Endodermal cell (in vitro differentiated cells): ENCODE data around the gene ATXN1. TPM values are rescaled to one million over a fixed set of nuclear protein-coding genes. Genes with fewer than 3 reads are reported as not detected.

ENCODE experiments used
- DNase-seq: peaks from one replicate; pipeline ENCODE4 v3.0.0-alpha.2; 2017
- H3K27ac ChIP-seq: 2 replicates; pipeline ENCODE4 v1.5.1; 2013; ENCODE audit warnings: mild to moderate bottlenecking, low read depth, low read length, moderate library complexity
- H3K27me3 ChIP-seq: 2 replicates; pipeline ENCODE4 v1.6.1; 2013; ENCODE audit warnings: mild to moderate bottlenecking, low read length, moderate library complexity; ENCODE audit not compliant: insufficient read depth, control insufficient read depth, poor library complexity, severe bottlenecking
- H3K36me3 ChIP-seq: 2 replicates; pipeline ENCODE4 v1.7.0; 2013; ENCODE audit warnings: mild to moderate bottlenecking, low read length, moderate library complexity; ENCODE audit not compliant: control insufficient read depth, insufficient read depth
- H3K4me1 ChIP-seq: one replicate; pipeline ENCODE4 v1.7.0; 2013; ENCODE audit warnings: low read length; ENCODE audit not compliant: control insufficient read depth, insufficient read depth
- H3K4me3 ChIP-seq: 2 replicates; pipeline ENCODE4 v1.5.1; 2013; ENCODE audit warnings: mild to moderate bottlenecking, low read length, moderate library complexity
- H3K9ac ChIP-seq: 2 replicates; pipeline ENCODE4 v1.6.1; 2013; ENCODE audit warnings: mild to moderate bottlenecking, low read length, moderate library complexity; ENCODE audit not compliant: poor library complexity, severe bottlenecking; ENCODE audit errors: extremely low read depth
- H3K9me3 ChIP-seq: 2 replicates; pipeline ENCODE4 v1.6.1; 2013; ENCODE audit warnings: mild to moderate bottlenecking, low read length, moderate library complexity; ENCODE audit not compliant: control insufficient read depth
- H3K27ac Mint-ChIP-seq: 2 replicates; pipeline ENCODE4 v1.8.0; 2020; ENCODE audit warnings: mixed read lengths
- H3K27me3 Mint-ChIP-seq: 2 replicates; pipeline ENCODE4 v1.8.0; 2021; ENCODE audit warnings: mild to moderate bottlenecking, mixed read lengths; ENCODE audit not compliant: insufficient read depth
- H3K36me3 Mint-ChIP-seq: 2 replicates; pipeline ENCODE4 v1.8.0; 2020; ENCODE audit warnings: low read depth, mixed read lengths
- H3K4me1 Mint-ChIP-seq: 2 replicates; pipeline ENCODE4 v1.8.0; 2020; ENCODE audit warnings: mixed read lengths
- H3K4me3 Mint-ChIP-seq: 2 replicates; pipeline ENCODE4 v1.8.0; 2020; ENCODE audit warnings: mild to moderate bottlenecking, moderate library complexity, mixed read lengths
- H3K9me3 Mint-ChIP-seq: 2 replicates; pipeline ENCODE4 v1.8.0; 2020; ENCODE audit warnings: mild to moderate bottlenecking, mixed read lengths
- WGBS, 2 experiments: methylation state at CpG; one replicate each; pipeline versions ENCODE4 v1.1.5 to v1.1.7; 2013; ENCODE audit warnings: missing lambda C conversion rate in 2 of 2, mixed read lengths in 1 of 2; ENCODE audit not compliant: insufficient coverage in 1 of 2, insufficient read length in 1 of 2; 5-methylcytosine and 5-hydroxymethylcytosine counted together
- total RNA-seq, 2 donors: library from RNA; stranded (reverse); fragmentation: NEBNext Ultra II Directional in 1 of 2; extraction: Animal tissue kit (Norgen Biotek cat#: 25700) in 1 of 2; gene quantifications; 2 replicates in 1 of 2; 3 replicates in 1 of 2; pipeline ENCODE4 v1.2.1, GENCODE V29; 2021
- TF ChIP-seq, protein P1 (sequence below): fragments of 200-600 bp; sonication (generic); conservative IDR thresholded peaks from 2 replicates; pipeline ENCODE4 v1.5.0; 2021; ENCODE audit warnings: antibody characterized with exemption, mild to moderate bottlenecking

ATXN1 gene
- total RNA-seq, 2 donors from 2014 or later: 10.4 to 15.9 TPM

GRCh38 chr6:16345449-16346330, 415.6 kb downstream of the ATXN1 start:
- Mint-ChIP-seq H3K27ac (peak overlapping the region; percentile 66), H3K9me3 (peaks cover 8% of the 10 kb centered on the region), H3K4me1 (no peaks in the 10 kb centered on the region), H3K27me3 (no peaks in the 10 kb centered on the region), H3K36me3 (no peaks in the 10 kb centered on the region), H3K4me3 (no peak overlapping the region)
- Histone ChIP-seq H3K9me3 (peaks cover 8% of the 10 kb centered on the region), H3K27ac (no peak overlapping the region), H3K4me1 (no peaks in the 10 kb centered on the region), H3K27me3 (no peaks in the 10 kb centered on the region), H3K36me3 (no peaks in the 10 kb centered on the region), H3K9ac (no peak overlapping the region), H3K4me3 (no peak overlapping the region)
- WGBS, 2 experiments: 81 to 88% methylated on average over 11 to 14 of the region's 16 CpGs
- TF ChIP-seq, protein P1, sequence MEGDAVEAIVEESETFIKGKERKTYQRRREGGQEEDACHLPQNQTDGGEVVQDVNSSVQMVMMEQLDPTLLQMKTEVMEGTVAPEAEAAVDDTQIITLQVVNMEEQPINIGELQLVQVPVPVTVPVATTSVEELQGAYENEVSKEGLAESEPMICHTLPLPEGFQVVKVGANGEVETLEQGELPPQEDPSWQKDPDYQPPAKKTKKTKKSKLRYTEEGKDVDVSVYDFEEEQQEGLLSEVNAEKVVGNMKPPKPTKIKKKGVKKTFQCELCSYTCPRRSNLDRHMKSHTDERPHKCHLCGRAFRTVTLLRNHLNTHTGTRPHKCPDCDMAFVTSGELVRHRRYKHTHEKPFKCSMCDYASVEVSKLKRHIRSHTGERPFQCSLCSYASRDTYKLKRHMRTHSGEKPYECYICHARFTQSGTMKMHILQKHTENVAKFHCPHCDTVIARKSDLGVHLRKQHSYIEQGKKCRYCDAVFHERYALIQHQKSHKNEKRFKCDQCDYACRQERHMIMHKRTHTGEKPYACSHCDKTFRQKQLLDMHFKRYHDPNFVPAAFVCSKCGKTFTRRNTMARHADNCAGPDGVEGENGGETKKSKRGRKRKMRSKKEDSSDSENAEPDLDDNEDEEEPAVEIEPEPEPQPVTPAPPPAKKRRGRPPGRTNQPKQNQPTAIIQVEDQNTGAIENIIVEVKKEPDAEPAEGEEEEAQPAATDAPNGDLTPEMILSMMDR: no peak
- peak; percentile 61 for DNase-seq

- TF ChIP-seq, protein P1: no peak
- Histone ChIP-seq H3K4me1 (no peaks in the 10 kb centered on the region), H3K27me3 (no peaks in the 10 kb centered on the region), H3K4me3 (no peak overlapping the region), H3K27ac (no peak overlapping the region), H3K36me3 (no peaks in the 10 kb centered on the region), H3K9ac (no peak overlapping the region), H3K9me3 (peaks cover 8% of the 10 kb centered on the region)
- Mint-ChIP-seq H3K9me3 (peaks cover 8% of the 10 kb centered on the region), H3K4me3 (no peak overlapping the region), H3K27me3 (no peaks in the 10 kb centered on the region), H3K36me3 (no peaks in the 10 kb centered on the region), H3K4me1 (no peaks in the 10 kb centered on the region), H3K27ac (no peak overlapping the region)
- WGBS, 2 experiments: 91 to 95% methylated on average over 6 of the region's 6 CpGs
- no peak for DNase-seq
These were observed 416.5 kb downstream of the ATXN1 start for GRCh38 chr6:16344756-16345155.

- H3K4me3 ChIP-seq: no peak overlapping the region
- H3K4me1 ChIP-seq: no peaks in the 10 kb centered on the region
- H3K4me1 Mint-ChIP-seq: no peaks in the 10 kb centered on the region
- H3K36me3 Mint-ChIP-seq: no peaks in the 10 kb centered on the region
- no peaks in the 10 kb centered on the region for H3K27me3 Mint-ChIP-seq
- no peaks in the 10 kb centered on the region for H3K27me3 ChIP-seq
- TF ChIP-seq, protein P1: no peak
- no peak overlapping the region for H3K27ac Mint-ChIP-seq
- H3K4me3 Mint-ChIP-seq: no peak overlapping the region
- H3K9me3 Mint-ChIP-seq: peaks cover 8% of the 10 kb centered on the region
- H3K9me3 ChIP-seq: peaks cover 8% of the 10 kb centered on the region
- no peak overlapping the region for H3K9ac ChIP-seq
- no peak overlapping the region for H3K27ac ChIP-seq
- no peaks in the 10 kb centered on the region for H3K36me3 ChIP-seq
- peak; percentile 31 for DNase-seq
- 95 to 97% methylated on average over 7 to 8 of the region's 8 CpGs for WGBS, 2 experiments
These were observed 417.7 kb downstream of the ATXN1 start for GRCh38 chr6:16343593-16343992.
